Measurements from ENCODE around the gene NRARP.

Gene NRARP

GRCh38 chr9:137273611-137274320 lies 28.3 kb downstream of the NRARP start:
- TF ChIP-seq, protein P1, sequence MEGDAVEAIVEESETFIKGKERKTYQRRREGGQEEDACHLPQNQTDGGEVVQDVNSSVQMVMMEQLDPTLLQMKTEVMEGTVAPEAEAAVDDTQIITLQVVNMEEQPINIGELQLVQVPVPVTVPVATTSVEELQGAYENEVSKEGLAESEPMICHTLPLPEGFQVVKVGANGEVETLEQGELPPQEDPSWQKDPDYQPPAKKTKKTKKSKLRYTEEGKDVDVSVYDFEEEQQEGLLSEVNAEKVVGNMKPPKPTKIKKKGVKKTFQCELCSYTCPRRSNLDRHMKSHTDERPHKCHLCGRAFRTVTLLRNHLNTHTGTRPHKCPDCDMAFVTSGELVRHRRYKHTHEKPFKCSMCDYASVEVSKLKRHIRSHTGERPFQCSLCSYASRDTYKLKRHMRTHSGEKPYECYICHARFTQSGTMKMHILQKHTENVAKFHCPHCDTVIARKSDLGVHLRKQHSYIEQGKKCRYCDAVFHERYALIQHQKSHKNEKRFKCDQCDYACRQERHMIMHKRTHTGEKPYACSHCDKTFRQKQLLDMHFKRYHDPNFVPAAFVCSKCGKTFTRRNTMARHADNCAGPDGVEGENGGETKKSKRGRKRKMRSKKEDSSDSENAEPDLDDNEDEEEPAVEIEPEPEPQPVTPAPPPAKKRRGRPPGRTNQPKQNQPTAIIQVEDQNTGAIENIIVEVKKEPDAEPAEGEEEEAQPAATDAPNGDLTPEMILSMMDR (IDR thresholded peaks at IDR 0.05; ENCODE audit: low read depth, low read length, poor library complexity, severe bottlenecking) = no peak
- no peak for TF ChIP-seq EZH2phosphoT487 (IDR thresholded peaks at IDR 0.05; ENCODE audit: borderline replicate concordance, low read length)
- H3K4me1 ChIP-seq (ENCODE audit: control insufficient read depth, low read length) = peaks cover 94% of the 10 kb centered on the region
- no peaks in the 10 kb centered on the region for H3K27me3 ChIP-seq (ENCODE audit: control insufficient read depth, low read length)
- H3K4me3 ChIP-seq (ENCODE audit: low read length) = peak overlapping the region; percentile 85
- no peaks in the 10 kb centered on the region for H4K20me1 ChIP-seq (ENCODE audit: control insufficient read depth, insufficient read depth, low read depth, low read length)
- H3K4me2 ChIP-seq (ENCODE audit: low read length) = peak overlapping the region; percentile 85
- H3K79me2 ChIP-seq (ENCODE audit: control insufficient read depth, low read length) = peaks cover 35% of the 10 kb centered on the region
- H3F3A ChIP-seq (ENCODE audit: control insufficient read depth, insufficient read depth) = peaks cover 15% of the 10 kb centered on the region
- peaks cover 48% of the 10 kb centered on the region for H3K36me3 ChIP-seq (ENCODE audit: control insufficient read depth, low read length)
- H3K27ac ChIP-seq (ENCODE audit: low read depth, low read length) = peak overlapping the region; percentile 85
- no peaks in the 10 kb centered on the region for H3K9me3 ChIP-seq (ENCODE audit: control insufficient read depth, insufficient read depth, low read length)
- no peaks in the 10 kb centered on the region for H3K9me2 ChIP-seq (replicated peaks; ENCODE audit: control insufficient read depth, low read length)

GRCh38 chr9:137273095-137273490 lies 29.0 kb downstream of the NRARP start:
- H3K4me2 ChIP-seq (ENCODE audit: low read length) = peak overlapping the region; percentile 85
- H3K36me3 ChIP-seq (ENCODE audit: control insufficient read depth, low read length) = peaks cover 52% of the 10 kb centered on the region
- H3K9me2 ChIP-seq (replicated peaks; ENCODE audit: control insufficient read depth, low read length) = no peaks in the 10 kb centered on the region
- peaks cover 39% of the 10 kb centered on the region for H3K79me2 ChIP-seq (ENCODE audit: control insufficient read depth, low read length)
- no peaks in the 10 kb centered on the region for H3K9me3 ChIP-seq (ENCODE audit: control insufficient read depth, insufficient read depth, low read length)
- no peaks in the 10 kb centered on the region for H4K20me1 ChIP-seq (ENCODE audit: control insufficient read depth, insufficient read depth, low read depth, low read length)
- H3K4me1 ChIP-seq (ENCODE audit: control insufficient read depth, low read length) = peaks cover 95% of the 10 kb centered on the region
- TF ChIP-seq, protein P1 (IDR thresholded peaks at IDR 0.05; ENCODE audit: low read depth, low read length, poor library complexity, severe bottlenecking) = no peak
- TF ChIP-seq EZH2phosphoT487 (IDR thresholded peaks at IDR 0.05; ENCODE audit: borderline replicate concordance, low read length) = no peak
- H3F3A ChIP-seq (ENCODE audit: control insufficient read depth, insufficient read depth) = peaks cover 22% of the 10 kb centered on the region
- H3K27ac ChIP-seq (ENCODE audit: low read depth, low read length) = peak overlapping the region; percentile 85; the same call in 1 of the 2 replicates
- H3K27me3 ChIP-seq (ENCODE audit: control insufficient read depth, low read length) = no peaks in the 10 kb centered on the region
- no peak overlapping the region for H3K4me3 ChIP-seq (ENCODE audit: low read length)

- no peaks in the 10 kb centered on the region for H4K20me1 ChIP-seq (ENCODE audit: control insufficient read depth, insufficient read depth, low read depth, low read length)
- peaks cover 35% of the 10 kb centered on the region for H3K79me2 ChIP-seq (ENCODE audit: control insufficient read depth, low read length)
- H3K9me3 ChIP-seq (ENCODE audit: control insufficient read depth, insufficient read depth, low read length) = no peaks in the 10 kb centered on the region
- peaks cover 53% of the 10 kb centered on the region for H3K36me3 ChIP-seq (ENCODE audit: control insufficient read depth, low read length)
- H3K4me1 ChIP-seq (ENCODE audit: control insufficient read depth, low read length) = peaks cover 95% of the 10 kb centered on the region
- H3K27ac ChIP-seq (ENCODE audit: low read depth, low read length) = no peak overlapping the region
- no peaks in the 10 kb centered on the region for H3K27me3 ChIP-seq (ENCODE audit: control insufficient read depth, low read length)
- no peak overlapping the region for H3K4me2 ChIP-seq (ENCODE audit: low read length)
- no peaks in the 10 kb centered on the region for H3K9me2 ChIP-seq (replicated peaks; ENCODE audit: control insufficient read depth, low read length)
- no peak overlapping the region for H3K4me3 ChIP-seq (ENCODE audit: low read length)
- no peak for TF ChIP-seq EZH2phosphoT487 (IDR thresholded peaks at IDR 0.05; ENCODE audit: borderline replicate concordance, low read length)
- TF ChIP-seq, protein P1 (IDR thresholded peaks at IDR 0.05; ENCODE audit: low read depth, low read length, poor library complexity, severe bottlenecking) = no peak
- peaks cover 26% of the 10 kb centered on the region for H3F3A ChIP-seq (ENCODE audit: control insufficient read depth, insufficient read depth)
Measured at GRCh38 chr9:137272241-137273094, 29.6 kb downstream of the NRARP start.
